A549 (cell line): ENCODE data around the gene ARID1B. TPM values are rescaled to one million over a fixed set of nuclear protein-coding genes. Genes with fewer than 3 reads are reported as not detected.

Experiments
- ATAC-seq, 2 experiments: fragments of 200-7000 bp in 1 of 2; fragments of >200 bp in 1 of 2; cut with Nextera tagmentation in 1 of 2; cut with Tn5 transposase in 1 of 2; 3 replicates each; pipeline versions ENCODE4 v1.8.0 to v1.9.1; 2018 to 2020; ENCODE audit warnings: mild to moderate bottlenecking in 1 of 2, moderate library complexity in 1 of 2
- CTCF ChIA-PET: fragments of 300-600 bp; sonication (Branson Sonifier 250); formaldehyde crosslinking; extraction: SDS; loops from one replicate; lab custom pipeline; 2021; ENCODE audit warnings: antibody characterized with exemption, inconsistent platforms; lab: Yijun Ruan, JAX
- POLR2A ChIA-PET: fragments of 350-600 bp; formaldehyde crosslinking; extraction: SDS; loops from one replicate; lab custom pipeline; 2021; ENCODE audit warnings: antibody characterized with exemption, inconsistent platforms; lab: Yijun Ruan, JAX
- DNase-seq, 2 experiments: peaks; one replicate each; pipeline versions ENCODE4 v3.0.0 to v3.0.0-alpha.2; 2011 to 2016; ENCODE audit warnings: low read depth in 1 of 2, low spot score in 1 of 2
- FAIRE-seq: peaks from 2 replicates; lab custom pipeline; 2011; peaks lifted over from hg19 to GRCh38; lab: Jason Lieb, UNC
- H3K27ac ChIP-seq, 2 experiments: fragments of >200 bp; sonication (Bioruptor Twin); formaldehyde crosslinking; 3 replicates each; pipeline ENCODE4 v1.5.1; 2016 to 2017
- H3K4me1 ChIP-seq: fragments of >200 bp; sonication (Bioruptor Twin); formaldehyde crosslinking; 3 replicates; pipeline ENCODE4 v1.6.1; 2016
- H3K4me2 ChIP-seq: fragments of >200 bp; sonication (Bioruptor Twin); formaldehyde crosslinking; 3 replicates; pipeline ENCODE4 v1.6.1; 2016
- H3K4me3 ChIP-seq: fragments of >200 bp; sonication (Bioruptor Twin); formaldehyde crosslinking; 3 replicates; pipeline ENCODE4 v1.5.1; 2016
- H3K9me3 ChIP-seq: fragments of >200 bp; sonication (Bioruptor Twin); formaldehyde crosslinking; 3 replicates; pipeline ENCODE4 v1.6.1; 2016
- BHLHE40 ChIP-seq: IDR thresholded peaks from 2 replicates; pipeline ENCODE4 v1.6.1; 2012; ENCODE audit warnings: low read depth, low read length, inconsistent platforms
- CHD2 ChIP-seq: fragments of 150-350 bp; IDR thresholded peaks from 2 replicates; pipeline ENCODE4 v1.6.1; 2014; ENCODE audit warnings: low read length; ENCODE audit not compliant: partially characterized antibody
- CHD4 ChIP-seq: fragments of 200-600 bp; sonication (generic); IDR thresholded peaks from 2 replicates; pipeline ENCODE4 v1.6.1; 2016; ENCODE audit warnings: antibody characterized with exemption, mild to moderate bottlenecking, borderline replicate concordance
- ELK1 ChIP-seq: fragments of 150-350 bp; IDR thresholded peaks from 2 replicates; pipeline ENCODE4 v1.6.1; 2014; ENCODE audit warnings: low read depth, mild to moderate bottlenecking, low read length
- EP300 ChIP-seq, 2 experiments: fragments of >200 bp; sonication (Bioruptor Twin); formaldehyde crosslinking; IDR thresholded peaks; 2 replicates in 1 of 2; 3 replicates in 1 of 2; pipeline ENCODE4 v1.6.1; 2016 to 2017
- ESRRA ChIP-seq: fragments of 150-350 bp; IDR thresholded peaks from 2 replicates; pipeline ENCODE4 v1.6.1; 2014; ENCODE audit warnings: mild to moderate bottlenecking, low read length, borderline replicate concordance
- FOXS1 ChIP-seq: fragments of 250-450 bp; sonication (Bioruptor Pico); IDR thresholded peaks from 2 replicates; pipeline ENCODE4 v1.5.0; 2020; ENCODE audit warnings: mild to moderate bottlenecking, moderate library complexity
- HMGXB4 ChIP-seq: fragments of 250-450 bp; sonication (Bioruptor Pico); IDR thresholded peaks from 2 replicates; pipeline ENCODE4 v1.5.0; 2021; ENCODE audit warnings: mild to moderate bottlenecking, moderate library complexity, borderline replicate concordance
- JUN ChIP-seq, 2 experiments: fragments of >200 bp; sonication (Bioruptor Twin); formaldehyde crosslinking; IDR thresholded peaks; 2 replicates in 1 of 2; 3 replicates in 1 of 2; pipeline ENCODE4 v1.6.1; 2016 to 2017
- MYC ChIP-seq: IDR thresholded peaks from 2 replicates; pipeline ENCODE4 v1.6.1; 2012; ENCODE audit warnings: mild to moderate bottlenecking, inconsistent platforms, low read length, improper control_type of control experiment, borderline replicate concordance
- NR3C1 ChIP-seq: fragments of >200 bp; sonication (Bioruptor Twin); formaldehyde crosslinking; IDR thresholded peaks from 3 replicates; pipeline ENCODE4 v1.6.1; 2017
- PHF8 ChIP-seq: fragments of 200-600 bp; sonication (generic); IDR thresholded peaks from 2 replicates; pipeline ENCODE4 v1.6.1; 2016; ENCODE audit warnings: low read depth, mild to moderate bottlenecking, antibody characterized with exemption, moderate library complexity, borderline replicate concordance
- POLR2AphosphoS2 ChIP-seq: conservative IDR thresholded peaks from 2 replicates; pipeline ENCODE4 v1.6.1; 2012; ENCODE audit warnings: low read length, improper control_type of control experiment, inconsistent platforms
- RCOR1 ChIP-seq: fragments of 150-350 bp; IDR thresholded peaks from 2 replicates; pipeline ENCODE4 v1.6.1; 2014; ENCODE audit warnings: antibody characterized with exemption, low read length, low read depth
- RNF2 ChIP-seq: fragments of 200-600 bp; sonication (generic); IDR thresholded peaks from 2 replicates; pipeline ENCODE4 v1.6.1; 2016; ENCODE audit warnings: low read depth, mild to moderate bottlenecking, antibody characterized with exemption, moderate library complexity, borderline replicate concordance
- SMC3 ChIP-seq: fragments of >200 bp; sonication (Bioruptor Twin); formaldehyde crosslinking; IDR thresholded peaks from 3 replicates; pipeline ENCODE4 v1.6.1; 2018; ENCODE audit warnings: inconsistent platforms
- TFCP2L1 ChIP-seq: fragments of 250-450 bp; sonication (Bioruptor Pico); IDR thresholded peaks from 2 replicates; pipeline ENCODE4 v1.5.0; 2021; ENCODE audit warnings: mild to moderate bottlenecking
- TP53 ChIP-seq: fragments of 250-450 bp; sonication (Bioruptor Pico); IDR thresholded peaks from 2 replicates; pipeline ENCODE4 v1.5.0; 2021; ENCODE audit warnings: mild to moderate bottlenecking, moderate library complexity
- ZC3H11A ChIP-seq: fragments of 450-650 bp; IDR thresholded peaks from 2 replicates; pipeline ENCODE4 v1.6.1; 2014; ENCODE audit warnings: antibody characterized with exemption, mild to moderate bottlenecking
- ZFP36 ChIP-seq: fragments of 450-650 bp; IDR thresholded peaks from 2 replicates; pipeline ENCODE4 v1.6.1; 2014; ENCODE audit warnings: borderline replicate concordance; ENCODE audit not compliant: partially characterized antibody
- WGBS: methylation state at CpG from one replicate; pipeline ENCODE4 v1.1.6; 2017; ENCODE audit errors: missing lambda C conversion rate; 5-methylcytosine and 5-hydroxymethylcytosine counted together
- polyA plus RNA-seq, 4 experiments: library from polyadenylated mRNA; depleted of rRNA in 3 of 4; stranded (reverse); fragments of >200 nt; fragmentation: RNase III in 1 of 4; extraction: RNeasy Plus Mini Kit Qiagen cat#74134 plus additional on column Dnase treatment in 1 of 4; gene quantifications; 2 replicates in 3 of 4; 3 replicates in 1 of 4; pipeline ENCODE4 v1.2.3, GENCODE V29; 2011 to 2017
- TF ChIP-seq, protein P1 (sequence below): fragments of 250-450 bp; sonication (Bioruptor Pico); IDR thresholded peaks from 2 replicates; pipeline ENCODE4 v1.5.0; 2020; ENCODE audit warnings: low read depth, mild to moderate bottlenecking, moderate library complexity
- TF ChIP-seq, protein P2 (sequence below): fragments of 450-650 bp; IDR thresholded peaks from 2 replicates; pipeline ENCODE4 v1.6.1; 2014; ENCODE audit warnings: antibody characterized with exemption

The ARID1B gene
- polyA plus RNA-seq, 2 of the 4 experiments (the other 2 are of a cell fraction), result 13.5 to 16.3 TPM

DNA sequence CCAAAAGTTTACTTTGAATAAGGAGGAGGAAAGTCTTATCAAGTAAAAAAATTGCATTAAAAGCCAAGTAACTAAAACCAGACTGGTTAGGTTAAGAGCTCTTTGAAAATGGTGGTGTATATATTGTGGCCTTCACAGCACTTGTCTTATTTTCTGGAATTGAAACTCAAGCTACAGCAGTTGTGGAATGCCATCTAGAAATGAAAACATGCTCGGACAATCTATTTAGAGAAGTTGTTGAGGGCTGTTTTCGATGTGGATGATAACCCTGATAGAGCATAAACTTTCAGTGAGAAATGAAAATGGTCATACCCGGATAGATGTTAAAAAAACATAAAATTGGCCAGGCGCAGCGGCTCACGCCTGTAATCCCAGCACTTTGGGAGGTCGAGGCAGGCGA lies 47.0 kb downstream of the ARID1B start:
- H3K4me1 ChIP-seq, result peaks cover 39% of the 10 kb centered on the region
- no peak overlapping the region for H3K27ac ChIP-seq
- no peak for FAIRE-seq
- no peak for TF ChIP-seq SMC3
- no peak for TF ChIP-seq MYC
- TF ChIP-seq RNF2, result no peak
- TF ChIP-seq POLR2AphosphoS2, result no peak
- no peak for TF ChIP-seq EP300 (IDR thresholded peaks at IDR 0.05)
- no peak for TF ChIP-seq CHD2
- TF ChIP-seq, protein P1, sequence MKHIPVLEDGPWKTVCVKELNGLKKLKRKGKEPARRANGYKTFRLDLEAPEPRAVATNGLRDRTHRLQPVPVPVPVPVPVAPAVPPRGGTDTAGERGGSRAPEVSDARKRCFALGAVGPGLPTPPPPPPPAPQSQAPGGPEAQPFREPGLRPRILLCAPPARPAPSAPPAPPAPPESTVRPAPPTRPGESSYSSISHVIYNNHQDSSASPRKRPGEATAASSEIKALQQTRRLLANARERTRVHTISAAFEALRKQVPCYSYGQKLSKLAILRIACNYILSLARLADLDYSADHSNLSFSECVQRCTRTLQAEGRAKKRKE, result no peak
- TF ChIP-seq TP53 (CRISPR knock-in tag), result no peak
- TF ChIP-seq ZFP36, result no peak
- TF ChIP-seq RCOR1, result no peak
- TF ChIP-seq PHF8, result no peak
- TF ChIP-seq ZC3H11A, result no peak
- no peak for TF ChIP-seq JUN (IDR thresholded peaks at IDR 0.05)
- no peak for TF ChIP-seq FOXS1
- no peak for DNase-seq
- ChIA-PET CTCF (interaction anchor here (1.1 kb wide), 1 partner anchor 9 kb away, joined by 3 read pairs; no protein-coding TSS in a partner anchor), POLR2A (no interaction called here)
- no peaks in the 10 kb centered on the region for H3K9me3 ChIP-seq
- 92% methylated on average over 8 of the region's 8 CpGs for WGBS
- no peak overlapping the region for H3K4me2 ChIP-seq
- no peak overlapping the region for H3K4me3 ChIP-seq
- ATAC-seq, result no peak

GRCh38 chr6:156825475-156825874 lies 48.3 kb downstream of the ARID1B start:
- POLR2A ChIA-PET, result no interaction called here
- no peak for TF ChIP-seq CHD4
- TF ChIP-seq TFCP2L1, result no peak
- no peak for TF ChIP-seq RCOR1
- TF ChIP-seq TP53 (CRISPR knock-in tag), result no peak
- TF ChIP-seq ESRRA, result no peak
- no peak for TF ChIP-seq ELK1
- TF ChIP-seq EP300 (IDR thresholded peaks at IDR 0.05), result no peak
- TF ChIP-seq HMGXB4 (CRISPR knock-in tag), result no peak
- TF ChIP-seq, protein P2, sequence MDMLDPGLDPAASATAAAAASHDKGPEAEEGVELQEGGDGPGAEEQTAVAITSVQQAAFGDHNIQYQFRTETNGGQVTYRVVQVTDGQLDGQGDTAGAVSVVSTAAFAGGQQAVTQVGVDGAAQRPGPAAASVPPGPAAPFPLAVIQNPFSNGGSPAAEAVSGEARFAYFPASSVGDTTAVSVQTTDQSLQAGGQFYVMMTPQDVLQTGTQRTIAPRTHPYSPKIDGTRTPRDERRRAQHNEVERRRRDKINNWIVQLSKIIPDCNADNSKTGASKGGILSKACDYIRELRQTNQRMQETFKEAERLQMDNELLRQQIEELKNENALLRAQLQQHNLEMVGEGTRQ, result no peak
- TF ChIP-seq SMC3, result no peak
- TF ChIP-seq PHF8, result no peak
- TF ChIP-seq BHLHE40, result no peak
- no peak for TF ChIP-seq NR3C1
- no peak for TF ChIP-seq JUN (IDR thresholded peaks at IDR 0.05)
- no peak for FAIRE-seq
- Histone ChIP-seq H3K4me1 (peaks cover 43% of the 10 kb centered on the region), H3K9me3 (no peaks in the 10 kb centered on the region), H3K27ac (no peak overlapping the region), H3K4me3 (no peak overlapping the region), H3K4me2 (no peak overlapping the region)
- no peak for DNase-seq
- CTCF ChIA-PET, result no interaction called here
- WGBS, result 75% methylated on average over 3 of the region's 3 CpGs
- no peak for ATAC-seq
